GM19328 (cell line): ENCODE results near the gene MYO15B.
A peak's percentile ranks its signal among the peaks of the same experiment; 100 is the strongest.
"Not testable (repeated sequence)": the region's sequence is repeated elsewhere in the genome, so short reads cannot be mapped to it uniquely, and the experiment has no call there.

ENCODE experiments used
- ATAC-seq: cut with Tn5 transposase; IDR thresholded peaks from one replicate; pipeline ENCODE4 v1.9.1; 2021; ENCODE audit warnings: mild to moderate bottlenecking, moderate library complexity; ENCODE audit not compliant: unreplicated experiment

Gene MYO15B

DNA sequence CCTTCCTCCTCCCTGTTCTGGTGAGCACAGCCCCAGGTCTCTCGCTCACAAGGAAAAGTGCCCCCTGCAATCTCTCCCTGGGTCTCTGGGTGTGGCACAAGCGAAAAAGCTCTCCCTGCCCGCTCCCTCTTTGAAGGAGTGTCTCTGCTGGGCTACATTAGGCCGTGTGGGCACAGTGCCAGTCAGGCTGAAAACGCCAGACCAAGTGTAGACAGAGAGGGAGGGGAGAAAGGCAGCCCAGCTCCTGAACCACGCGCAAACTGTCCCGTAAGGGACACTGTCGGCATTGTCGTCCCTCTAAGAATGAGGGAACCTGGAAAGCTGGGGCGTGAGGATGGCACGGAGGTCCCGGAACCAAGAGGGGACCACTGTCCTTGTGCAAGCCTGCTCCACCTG lies 49.5 kb downstream of the MYO15B start:
- no peak for ATAC-seq

DNA sequence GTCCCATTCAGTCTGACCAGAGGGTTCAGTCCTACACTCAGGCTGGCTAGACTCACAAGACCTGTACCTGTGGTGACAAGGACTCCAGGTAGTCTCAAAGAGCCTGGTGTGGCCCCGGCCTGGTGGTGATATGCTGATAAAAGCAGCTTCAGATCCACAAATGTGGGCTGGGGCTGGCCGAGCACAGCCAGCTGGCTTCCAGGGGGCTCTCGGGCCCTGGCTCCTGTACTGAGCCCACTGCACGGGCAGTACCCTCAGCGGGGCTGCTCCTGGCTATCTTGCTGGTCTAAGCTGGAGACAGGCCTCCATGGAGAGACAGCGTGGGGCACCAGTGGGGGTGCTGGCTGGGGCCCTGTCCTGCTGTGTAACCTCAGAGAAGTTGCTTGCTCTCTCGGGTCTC lies 50.0 kb downstream of the MYO15B start:
- no peak for ATAC-seq

DNA sequence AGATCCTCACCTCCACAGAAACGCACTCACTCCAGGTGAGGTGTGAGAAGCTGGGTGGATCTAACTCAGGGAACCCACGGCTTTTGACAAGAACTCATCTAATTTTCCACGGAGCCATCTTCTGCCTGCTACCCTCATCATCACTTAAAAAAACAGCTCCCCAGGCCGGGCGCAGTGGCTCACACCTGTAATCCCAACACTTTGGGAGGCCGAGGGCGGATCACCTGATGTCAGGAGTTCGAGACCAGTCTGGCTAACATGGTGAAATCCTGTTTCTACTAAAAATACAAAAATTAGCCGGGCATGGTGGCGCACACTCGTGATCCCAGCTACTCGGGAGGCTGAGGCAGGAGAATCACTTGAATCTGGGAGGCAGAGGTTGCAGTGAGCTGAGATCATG lies 50.4 kb downstream of the MYO15B start:
- not testable (repeated sequence) for ATAC-seq

DNA sequence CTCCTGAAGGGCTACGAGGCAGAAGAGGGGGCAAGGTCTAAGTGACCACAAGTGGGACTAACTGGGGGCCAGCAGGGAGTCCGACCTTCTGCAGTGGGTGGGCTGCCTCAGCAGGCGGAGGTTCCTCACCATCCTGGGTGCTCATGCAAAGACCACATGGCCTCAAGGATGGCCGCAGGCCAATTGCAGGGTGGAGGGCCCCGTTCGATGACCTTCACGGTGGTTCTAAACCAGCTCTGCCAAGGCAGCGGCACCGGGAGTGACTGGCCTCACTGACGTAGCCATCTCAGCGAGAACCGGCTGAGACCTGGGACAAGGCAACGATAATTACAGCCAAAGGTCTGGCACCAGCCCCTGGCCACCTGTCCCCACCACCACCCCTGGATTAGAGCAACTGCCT lies 51.3 kb downstream of the MYO15B start:
- ATAC-seq, result no peak

DNA sequence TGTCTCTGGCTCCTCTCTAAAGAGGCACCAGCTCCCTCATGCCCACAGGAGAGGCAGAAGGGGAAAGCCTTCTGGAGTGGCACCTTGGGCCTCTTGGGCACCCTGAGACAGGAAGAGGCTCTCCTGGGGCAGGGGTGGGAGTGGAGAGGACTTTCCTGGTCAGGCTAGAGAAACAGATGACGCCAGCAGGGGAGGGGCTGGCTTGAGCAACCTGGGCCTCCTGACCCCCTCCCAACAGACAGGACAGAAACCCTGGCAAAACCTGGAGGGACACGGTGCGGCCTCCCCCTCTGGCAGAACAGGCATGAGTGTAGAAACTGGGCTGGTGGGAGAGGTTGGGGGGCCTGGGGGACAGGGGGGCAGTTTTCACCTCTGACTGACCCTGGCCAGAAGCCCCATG lies 51.7 kb downstream of the MYO15B start:
- ATAC-seq, result no peak

DNA sequence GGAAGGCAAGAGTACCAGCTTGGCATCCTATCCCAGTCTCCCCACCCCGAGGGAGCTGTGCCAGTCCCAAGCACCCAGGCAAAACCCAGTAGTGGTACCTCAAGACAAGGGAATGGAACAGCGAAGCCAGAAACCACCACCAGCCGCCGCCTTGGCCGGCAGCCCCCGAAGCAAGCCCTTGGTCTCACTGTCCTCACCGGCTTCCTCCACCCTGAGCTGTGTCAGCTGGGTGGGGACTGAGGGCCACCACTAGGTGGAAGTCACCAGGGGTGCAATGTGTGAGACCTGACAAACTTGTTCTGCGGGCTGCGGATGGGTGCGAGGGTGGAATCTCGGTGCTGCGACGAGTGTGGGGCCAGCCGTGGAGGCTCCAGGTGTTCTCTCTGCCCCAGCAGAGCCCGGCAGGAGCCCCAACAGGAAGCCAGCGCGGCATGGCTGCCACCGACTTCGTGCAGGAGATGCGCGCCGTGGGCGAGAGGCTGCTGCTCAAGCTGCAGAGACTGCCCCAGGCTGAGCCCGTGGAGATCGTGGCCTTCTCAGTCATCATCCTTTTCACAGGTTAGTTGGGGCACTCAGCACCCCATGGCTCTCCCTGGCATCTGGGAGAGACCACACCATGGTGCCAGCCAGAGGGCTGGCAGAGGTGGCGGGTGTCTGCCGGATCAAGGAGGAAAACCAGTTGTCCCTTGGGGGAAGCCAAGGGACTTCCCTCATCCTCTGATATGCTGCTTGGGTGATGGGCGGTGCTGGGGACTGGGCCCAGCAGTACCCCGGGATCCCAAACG lies 52.4 kb downstream of the MYO15B start:
- ATAC-seq, result no peak

DNA sequence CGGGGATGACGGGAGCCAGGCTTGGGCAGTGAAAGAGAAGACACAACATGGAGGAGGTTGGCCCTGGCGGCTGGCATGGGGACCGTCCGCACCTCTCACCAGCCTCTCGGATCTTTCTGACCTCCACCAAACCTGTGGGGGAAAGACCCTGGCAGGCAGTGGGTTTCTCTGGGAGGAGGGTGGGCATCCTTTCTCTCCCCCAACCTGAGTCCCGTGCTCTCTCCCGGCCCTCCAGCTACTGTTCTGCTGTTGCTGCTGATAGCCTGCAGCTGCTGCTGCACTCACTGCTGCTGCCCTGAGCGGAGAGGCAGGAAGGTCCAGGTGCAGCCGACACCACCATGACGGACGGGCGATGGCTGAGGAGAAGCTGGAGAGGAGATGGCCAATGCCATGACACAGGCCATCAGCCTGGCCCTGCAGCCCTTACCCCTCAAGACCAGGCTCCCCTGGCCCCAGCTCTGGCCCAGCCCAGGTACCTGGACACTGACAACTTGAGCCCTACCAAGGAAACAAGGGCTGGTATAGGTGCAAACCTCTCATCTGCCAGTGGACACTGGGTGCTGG lies 53.0 kb downstream of the MYO15B start:
- no peak for ATAC-seq

DNA sequence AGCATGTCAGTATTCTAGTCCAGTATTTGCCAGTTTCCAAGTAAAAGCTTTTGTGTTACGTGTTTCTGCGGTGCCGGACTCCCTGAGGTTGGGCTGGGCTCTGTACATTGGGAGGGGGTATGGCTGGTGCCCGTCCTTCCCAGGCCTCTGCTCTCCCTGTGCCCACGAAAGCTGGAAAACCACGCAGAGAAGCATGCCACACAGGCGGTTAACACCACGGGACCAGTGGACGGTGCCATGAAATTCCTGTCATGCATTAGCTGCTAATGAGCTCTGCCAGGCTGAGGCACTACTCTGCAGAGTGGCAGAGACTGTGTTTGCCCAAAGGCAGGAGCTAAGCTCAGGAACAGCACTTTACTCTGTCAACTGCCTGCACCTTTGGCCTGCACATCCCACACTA lies 53.7 kb downstream of the MYO15B start:
- ATAC-seq, result no peak

DNA sequence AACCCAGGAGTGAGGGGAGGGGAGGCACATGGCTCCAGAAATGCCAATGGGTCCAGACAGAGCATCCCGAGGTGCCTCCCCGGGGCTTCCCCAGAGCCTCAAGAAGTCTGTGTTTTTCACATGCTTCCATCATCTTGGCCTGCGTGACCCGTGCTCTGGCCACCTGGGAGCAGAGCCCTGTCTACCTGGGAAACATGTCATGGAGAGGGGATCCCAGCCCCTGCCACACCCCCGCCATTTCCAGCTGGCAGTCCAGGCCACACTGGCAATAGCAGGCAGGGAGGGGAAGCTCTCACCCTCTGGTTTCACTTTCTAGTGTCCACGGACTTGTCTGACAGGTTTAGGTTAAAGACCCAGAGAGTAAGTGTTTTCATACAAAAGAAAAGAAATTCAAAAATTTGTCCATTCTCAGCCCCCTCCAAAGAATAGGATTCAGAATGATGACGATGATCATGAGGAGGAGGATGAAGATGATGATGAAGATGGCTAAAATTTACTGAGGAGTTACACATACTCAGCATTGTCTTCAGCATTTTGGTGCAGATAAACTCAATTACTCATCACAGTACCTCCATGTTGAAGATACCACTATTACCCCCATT lies 54.7 kb downstream of the MYO15B start:
- ATAC-seq, result no peak

DNA sequence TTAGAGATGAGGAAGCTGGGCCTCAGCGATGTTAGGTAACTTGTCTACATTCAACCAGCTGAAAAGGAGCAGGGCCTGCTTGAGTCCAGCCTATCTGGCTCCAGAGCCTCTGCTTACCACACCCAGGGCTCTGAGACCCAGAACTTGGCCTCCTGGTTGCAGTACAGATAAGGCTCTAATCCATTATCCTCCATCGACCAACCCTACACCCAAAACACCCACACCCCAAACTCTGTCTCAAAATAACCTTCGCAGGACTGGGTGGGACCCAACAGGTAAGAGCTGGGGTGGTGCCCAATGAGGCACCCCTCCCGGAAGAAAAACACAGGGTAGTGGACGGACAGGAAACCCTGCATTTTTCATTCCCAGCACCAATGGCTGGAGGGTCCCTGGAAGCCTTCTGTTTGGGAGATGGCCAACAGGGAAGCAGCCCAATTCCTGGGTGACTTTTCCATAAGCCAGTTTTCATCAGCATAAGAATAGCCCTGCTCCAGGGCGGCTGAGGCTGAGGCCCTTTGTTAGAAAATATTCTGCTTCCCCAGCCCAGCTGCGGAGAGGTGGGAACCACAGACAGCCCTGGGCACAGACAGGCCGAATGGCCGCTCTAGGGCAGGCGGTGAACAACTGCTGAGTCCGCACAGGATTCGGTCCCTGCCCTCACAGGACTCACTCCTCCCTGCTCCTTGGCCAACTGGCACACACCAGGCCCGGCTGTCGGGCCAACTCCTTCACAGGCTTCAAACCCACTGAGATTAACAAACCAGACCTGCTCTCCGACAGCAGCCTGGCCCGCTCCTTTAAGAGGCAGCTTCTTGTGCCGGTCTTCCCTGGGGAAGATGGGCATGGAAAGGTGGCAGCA lies 55.4 kb downstream of the MYO15B start:
- no peak for ATAC-seq

DNA sequence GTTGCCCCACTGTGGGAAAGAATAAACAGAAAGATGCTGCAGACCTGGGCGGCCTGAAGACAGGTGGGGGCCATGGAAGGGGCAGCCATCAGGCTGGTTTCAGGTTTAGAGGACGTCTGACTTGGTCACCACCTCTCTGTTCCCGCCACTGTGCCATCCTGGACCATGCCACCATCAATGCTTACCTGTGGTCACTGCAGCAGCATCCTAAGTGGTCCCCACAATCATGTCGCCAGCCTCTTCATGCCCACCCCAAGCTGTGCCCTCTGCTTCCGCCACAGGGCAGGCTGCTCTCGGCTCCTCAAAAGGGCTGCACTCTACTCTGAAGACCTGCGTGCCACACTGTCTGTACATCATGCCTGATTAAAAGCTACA lies 56.0 kb downstream of the MYO15B start:
- ATAC-seq, result no peak

DNA sequence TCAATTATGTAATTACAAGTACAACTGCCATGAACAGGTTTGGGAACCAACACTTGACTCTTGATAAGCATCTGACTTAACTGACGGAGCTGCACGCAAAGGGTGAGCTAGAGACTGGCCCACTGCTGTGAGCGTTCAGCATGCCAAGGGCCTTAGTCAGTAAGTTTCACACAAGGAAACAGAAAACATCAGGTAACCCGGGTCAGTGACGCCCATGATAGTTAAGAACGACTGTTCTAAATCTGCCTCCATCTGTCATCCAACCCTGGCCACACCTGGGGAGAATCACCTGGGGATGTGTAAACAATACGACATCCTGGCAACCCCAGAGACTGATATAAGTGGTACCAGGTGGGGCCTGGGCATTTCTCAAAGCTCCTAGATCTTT lies 57.9 kb downstream of the MYO15B start:
- no peak for ATAC-seq

DNA sequence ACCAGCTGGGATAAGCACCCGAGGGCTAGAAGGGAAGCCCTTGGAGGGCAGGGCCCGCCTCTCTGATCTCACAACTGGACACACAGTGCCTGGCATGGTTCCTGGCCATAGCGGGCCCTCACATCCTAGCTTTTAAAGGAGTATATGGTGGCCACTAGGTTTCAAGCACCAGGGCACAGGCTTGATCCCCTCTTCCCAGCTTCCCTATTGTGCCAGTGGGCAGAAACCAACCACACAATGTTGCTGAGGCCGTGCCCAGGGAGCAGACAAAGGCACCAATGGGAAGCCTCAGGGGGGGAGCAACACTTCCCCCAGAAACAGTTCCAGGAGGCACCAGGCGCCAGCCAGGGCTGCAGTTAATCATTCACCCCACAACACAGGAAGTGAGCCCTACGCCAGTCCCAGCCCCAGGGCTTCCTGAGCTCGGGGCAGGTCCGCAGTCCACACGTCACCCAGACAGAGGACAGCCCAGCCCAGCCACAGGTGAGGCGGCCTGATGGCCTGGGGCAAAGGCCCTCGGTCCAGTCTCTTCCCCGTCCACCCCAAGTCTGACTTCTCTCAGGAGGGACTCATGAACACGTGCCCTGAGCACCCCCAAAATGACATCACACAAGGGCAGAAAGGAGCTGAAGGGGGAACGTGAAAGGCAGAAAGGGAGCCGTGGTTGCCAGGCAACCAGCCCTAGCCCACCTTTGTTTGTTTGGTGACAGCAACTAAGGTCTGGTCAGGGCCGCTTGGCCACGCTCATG lies 58.5 kb downstream of the MYO15B start:
- ATAC-seq, result peak; percentile 49

DNA sequence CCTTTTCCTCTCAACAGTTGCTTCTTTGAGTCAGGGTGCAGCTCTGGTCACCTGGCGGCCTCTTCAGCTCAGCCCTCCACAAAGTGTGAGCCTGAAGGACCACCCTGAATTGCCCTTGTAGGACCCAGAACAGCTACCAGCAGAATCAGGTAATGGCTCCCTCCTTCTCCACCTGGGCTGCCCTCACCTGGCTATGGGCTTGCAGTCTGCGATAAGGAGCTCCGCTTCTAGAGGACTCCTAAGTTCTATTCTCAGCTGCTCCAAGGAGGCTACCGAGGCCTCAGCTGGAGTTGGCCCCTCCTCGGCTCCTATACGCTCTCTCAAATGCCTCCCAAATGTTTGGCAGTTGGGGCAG lies 59.0 kb downstream of the MYO15B start:
- no peak for ATAC-seq

DNA sequence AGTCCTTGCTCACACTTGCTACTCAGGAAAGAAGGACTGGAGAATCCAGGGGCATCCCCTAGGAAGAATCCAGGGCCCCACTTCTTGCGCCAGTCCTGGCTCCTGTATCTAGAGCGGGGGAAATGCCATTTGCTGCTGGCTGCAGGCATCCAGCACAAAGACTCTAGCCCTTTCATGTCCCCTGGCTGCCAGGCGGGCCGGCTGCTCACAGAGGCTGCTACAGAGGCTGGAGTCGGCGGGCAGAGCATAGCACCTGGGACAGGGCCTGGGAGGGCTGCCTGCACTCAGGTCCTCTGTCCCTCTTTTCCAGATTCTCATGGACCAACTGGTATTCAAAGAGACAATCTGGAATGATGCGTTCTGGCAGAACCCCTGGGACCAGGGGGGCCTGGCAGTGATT lies 59.5 kb downstream of the MYO15B start:
- ATAC-seq, result no peak

DNA sequence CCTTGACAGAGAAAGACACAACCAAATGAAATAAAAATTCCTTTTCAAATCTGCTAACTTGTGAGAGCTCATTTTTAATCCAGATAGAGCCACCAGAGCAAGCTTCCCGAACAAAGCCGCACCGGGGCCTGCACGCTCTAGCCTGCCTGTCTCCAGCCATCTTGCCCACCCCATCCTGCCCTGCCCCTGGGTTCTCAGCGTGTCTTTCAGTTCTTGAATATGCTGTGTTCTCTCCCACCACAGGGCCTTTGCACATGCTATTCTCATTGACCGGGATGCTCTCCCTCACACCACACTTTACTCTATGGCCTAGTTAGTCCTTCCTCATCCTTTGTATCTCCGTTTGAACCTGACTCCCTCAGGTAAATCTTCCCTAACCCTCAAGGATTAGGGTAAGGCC lies 60.3 kb downstream of the MYO15B start:
- no peak for ATAC-seq

DNA sequence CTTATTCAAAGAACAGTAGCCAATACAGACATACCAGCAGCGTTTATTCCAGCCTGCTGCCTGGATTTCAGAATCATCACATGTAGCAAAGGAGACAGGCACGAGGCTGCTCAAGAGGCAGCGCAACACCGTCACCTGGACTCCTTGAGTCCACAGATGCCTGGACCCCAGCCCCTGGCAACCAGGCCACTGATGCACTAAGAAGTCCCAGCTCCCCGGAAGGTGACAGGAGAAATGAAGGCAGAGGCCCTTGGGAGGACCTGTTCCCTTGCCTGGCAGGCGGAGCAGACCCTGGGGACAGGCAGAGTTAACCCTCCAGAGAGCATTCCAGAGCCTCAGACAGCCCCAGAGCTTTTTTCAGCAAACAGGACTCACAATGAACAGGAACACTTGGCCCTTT lies 62.1 kb downstream of the MYO15B start:
- ATAC-seq, result no peak

DNA sequence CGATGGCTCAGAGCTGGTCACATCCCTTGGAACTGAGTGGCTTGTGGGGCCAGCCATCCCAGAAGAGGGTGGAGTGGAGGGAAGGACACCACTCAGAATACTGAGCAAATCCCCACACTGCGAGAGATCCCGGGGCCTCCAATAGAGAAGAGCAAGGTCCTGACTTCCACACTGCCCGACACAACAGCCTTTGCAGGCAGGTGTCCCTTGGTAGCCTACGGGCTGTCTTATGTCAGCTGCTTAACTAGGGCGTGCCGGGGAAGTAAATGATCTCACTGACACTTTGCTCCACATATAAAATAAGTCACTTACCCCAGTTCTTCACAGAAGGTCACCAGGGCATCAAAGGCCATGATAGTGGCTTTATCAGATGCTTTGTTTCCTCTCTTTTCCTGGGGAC lies 63.3 kb downstream of the MYO15B start:
- no peak for ATAC-seq

DNA sequence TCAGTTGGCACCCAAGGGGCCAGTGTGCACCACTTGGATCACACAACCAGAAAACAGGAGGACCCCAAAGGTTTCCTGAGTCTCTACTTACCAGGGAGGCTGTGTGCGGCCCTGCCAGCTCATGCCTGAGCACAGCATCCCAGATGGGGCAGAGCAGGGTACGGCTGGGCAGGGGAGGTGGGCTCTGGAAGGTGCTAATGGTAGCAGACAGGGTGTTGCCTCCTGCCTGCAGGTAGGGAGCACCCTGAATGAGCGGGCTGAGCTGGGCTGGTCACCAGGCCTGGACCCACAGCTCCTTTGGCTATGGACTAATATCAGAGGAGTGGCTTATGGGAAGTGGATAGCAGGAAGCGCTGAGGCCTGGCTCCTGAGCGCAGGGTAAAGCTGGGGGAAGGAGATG lies 64.7 kb downstream of the MYO15B start:
- ATAC-seq, result no peak

DNA sequence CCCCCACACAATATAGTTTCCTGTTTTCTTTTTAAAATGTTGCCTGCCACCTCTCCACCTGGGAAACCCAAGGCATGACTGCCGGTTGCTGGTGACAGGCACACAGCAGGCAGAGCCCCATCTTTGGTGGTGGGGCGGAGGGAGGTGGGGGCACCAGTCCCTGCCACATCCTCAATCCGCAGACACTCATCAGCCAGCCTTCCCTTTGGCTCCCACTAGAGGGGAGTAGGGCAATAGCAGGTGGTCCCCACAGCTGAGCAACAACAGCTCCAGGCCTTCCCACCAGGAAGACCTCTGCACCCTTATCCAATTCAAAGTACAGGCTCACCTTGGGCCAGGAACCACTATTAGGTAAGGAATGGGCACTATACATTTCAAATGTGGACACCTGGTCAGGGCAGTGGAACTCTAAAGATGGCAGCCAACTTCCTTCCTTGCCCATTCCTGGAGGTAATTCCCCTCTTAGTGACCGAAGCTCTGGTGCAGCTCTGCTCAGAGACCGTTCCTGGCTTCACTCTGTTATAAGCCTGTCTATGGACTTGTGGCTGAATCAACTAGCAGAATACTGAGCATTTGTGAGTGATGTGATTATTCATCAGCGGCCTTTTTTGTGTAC lies 65.4 kb downstream of the MYO15B start:
- ATAC-seq, result no peak

DNA sequence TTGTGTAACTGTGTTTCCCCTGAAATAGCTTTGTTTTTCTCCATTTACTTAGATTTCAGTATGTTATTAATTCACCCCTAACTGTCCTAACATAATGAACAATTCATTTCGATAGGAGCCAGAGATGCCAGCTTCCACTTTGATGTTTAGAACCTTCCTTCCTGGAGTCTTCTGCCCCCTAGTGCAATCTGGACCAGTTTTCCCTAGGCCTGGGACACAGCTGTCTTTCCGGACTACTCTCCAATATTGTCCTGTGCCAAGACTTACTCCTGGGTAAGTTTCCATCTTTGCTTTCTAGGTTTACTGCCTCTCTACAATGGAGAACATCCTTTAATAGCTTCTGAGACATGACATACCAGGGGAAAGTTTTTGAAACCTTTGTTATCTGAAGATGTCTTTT lies 66.6 kb downstream of the MYO15B start:
- ATAC-seq, result no peak
